ENCODE measurements around the gene SPATA2.

SPATA2 gene

GRCh38 chr20:49936153-49937026 lies 21.1 kb upstream of the SPATA2 start, which contains the start of gene RNF114:
Gene RNF114, plus strand, starts transcription at chr20:49936397. Its CDS starts 16 bp downstream, at chr20:49936413.
- in situ Hi-C loops (cut with MboI; ENCODE audit: low sequenced_read_pairs), result no loop called here

GRCh38 chr20:49935746-49936152 lies 20.4 kb upstream of the SPATA2 start:
- in situ Hi-C loops (cut with MboI; ENCODE audit: low sequenced_read_pairs), result no loop called here

- in situ Hi-C loops (cut with MboI; ENCODE audit: low sequenced_read_pairs), result no loop called here
Observed at GRCh38 chr20:49929142-49929494, 13.8 kb upstream of the SPATA2 start.

GRCh38 chr20:49928411-49929141 lies 13.2 kb upstream of the SPATA2 start:
- in situ Hi-C loops (cut with MboI; ENCODE audit: low sequenced_read_pairs), result no loop called here

- in situ Hi-C loops (cut with MboI; ENCODE audit: low sequenced_read_pairs), result no loop called here
Observed at GRCh38 chr20:49925901-49926454, 10.6 kb upstream of the SPATA2 start.

GRCh38 chr20:49924247-49924646 lies 8.9 kb upstream of the SPATA2 start:
- in situ Hi-C loops (cut with MboI; ENCODE audit: low sequenced_read_pairs), result no loop called here

GRCh38 chr20:49919461-49919860 lies 4.1 kb upstream of the SPATA2 start:
- in situ Hi-C loops (cut with MboI; ENCODE audit: low sequenced_read_pairs), result no loop called here

- in situ Hi-C loops (cut with MboI; ENCODE audit: low sequenced_read_pairs), result no loop called here
Observed at GRCh38 chr20:49919009-49919408, 3.7 kb upstream of the SPATA2 start.

- in situ Hi-C loops (cut with MboI; ENCODE audit: low sequenced_read_pairs), result no loop called here
Observed at GRCh38 chr20:49918446-49918845, 3.1 kb upstream of the SPATA2 start.

GRCh38 chr20:49916146-49917002 lies 1.0 kb upstream of the SPATA2 start:
- in situ Hi-C loops (cut with MboI; ENCODE audit: low sequenced_read_pairs), result no loop called here

GRCh38 chr20:49915118-49915379 lies 280 bp downstream of the SPATA2 start:
- in situ Hi-C loops (cut with MboI; ENCODE audit: low sequenced_read_pairs), result no loop called here

GRCh38 chr20:49914310-49915117 lies 815 bp downstream of the SPATA2 start:
- in situ Hi-C loops (cut with MboI; ENCODE audit: low sequenced_read_pairs), result no loop called here

GRCh38 chr20:49913399-49914047 lies 1.8 kb downstream of the SPATA2 start:
- in situ Hi-C loops (cut with MboI; ENCODE audit: low sequenced_read_pairs), result no loop called here

GRCh38 chr20:49910340-49910706 lies 5.0 kb downstream of the SPATA2 start:
- in situ Hi-C loops (cut with MboI; ENCODE audit: low sequenced_read_pairs), result no loop called here

GRCh38 chr20:49909499-49910339 lies 5.6 kb downstream of the SPATA2 start:
- in situ Hi-C loops (cut with MboI; ENCODE audit: low sequenced_read_pairs), result no loop called here

- in situ Hi-C loops (cut with MboI; ENCODE audit: low sequenced_read_pairs), result no loop called here
Observed at GRCh38 chr20:49908258-49908565, 7.1 kb downstream of the SPATA2 start.

- in situ Hi-C loops (cut with MboI; ENCODE audit: low sequenced_read_pairs), result no loop called here
Observed at GRCh38 chr20:49907405-49908257, 7.7 kb downstream of the SPATA2 start.

GRCh38 chr20:49906615-49907154 lies 8.6 kb downstream of the SPATA2 start:
- in situ Hi-C loops (cut with MboI; ENCODE audit: low sequenced_read_pairs), result no loop called here

All from HL-60/S4 (cell line).